Hematopoietic multipotent progenitor cell (in vitro differentiated cells): ENCODE data around the gene MED8. TPM values are rescaled to one million over a fixed set of nuclear protein-coding genes. Genes with fewer than 3 reads are reported as not detected.

Experiments used
- DNase-seq, 3 donors: peaks; one replicate each; pipeline ENCODE4 v3.0.0-alpha.2; 2011 to 2015; ENCODE audit warnings: low read depth in 2 of 3, low spot score in 2 of 3
- total RNA-seq: library from RNA; depleted of rRNA; stranded (reverse); fragments of >200 nt; gene quantifications from one replicate; pipeline ENCODE4 v1.2.3, GENCODE V29; 2012

The MED8 gene
- total RNA-seq, 1 donor: 21.3 TPM

- no peak for DNase-seq
These were observed 49.0 kb downstream of the MED8 start for GRCh38 chr1:43340559-43340958.

- no peak for DNase-seq
These were observed 49.9 kb downstream of the MED8 start for GRCh38 chr1:43339584-43340232.

GRCh38 chr1:43338001-43338400 is 51.6 kb downstream of the MED8 start:
- no peak for DNase-seq

- DNase-seq: peak in 1 of 3 donors; percentile 31
These were observed 52.0 kb downstream of the MED8 start, which contains the start of gene MPL for GRCh38 chr1:43337588-43337987. TSS of gene MPL (plus strand) at chr1:43337818. CDS start at chr1:43337849, 31 bp downstream.

- DNase-seq: peak in 1 of 3 donors; percentile 21
These were observed 55.0 kb downstream of the MED8 start for GRCh38 chr1:43334453-43335205.

Other genes with a start within 250 kb of the MED8 start
- 33.1 TPM for gene EBNA1BP2, start 217.5 kb downstream of the MED8 start, total RNA-seq
- under 0.01 TPM for gene CFAP57, start 217.5 kb downstream of the MED8 start, total RNA-seq
- gene TMEM125, start 119.8 kb downstream of the MED8 start, total RNA-seq: 8.3 TPM
- under 0.01 TPM for gene C1orf210, start 104.2 kb downstream of the MED8 start, total RNA-seq
- gene TIE1, start 88.8 kb downstream of the MED8 start, total RNA-seq: 47.7 TPM
- 39.6 TPM for gene MPL, start 52.0 kb downstream of the MED8 start, total RNA-seq
- 9.4 TPM for gene CDC20, start 30.8 kb downstream of the MED8 start, total RNA-seq
- 75.7 TPM for gene ELOVL1, start 21.8 kb downstream of the MED8 start, total RNA-seq
- gene SZT2, start 99 bp upstream of the MED8 start, total RNA-seq: 47.7 TPM
- 21.0 TPM for gene HYI, start 64.1 kb upstream of the MED8 start, total RNA-seq
- 1.9 TPM for gene PTPRF, start 141.1 kb upstream of the MED8 start, total RNA-seq